GM12878 (cell line): ENCODE measurements around the gene PLOD2. TPM values are rescaled to one million over a fixed set of nuclear protein-coding genes. Genes with fewer than 3 reads are reported as not detected.

Source experiments
- ATAC-seq: fragments of 200-7000 bp; cut with Tn5 transposase; 3 replicates; pipeline ENCODE4 v1.9.1; 2020; ENCODE audit warnings: mild to moderate bottlenecking, moderate library complexity
- BruUV-seq: library from RNA; stranded (reverse); fragments of 400-500 nt; replicated peaks from 2 replicates; lab custom pipeline; 2021; lab: Mats Ljungman, UMichigan
- CTCF ChIA-PET: fragments of 300-600 bp; sonication (Branson Sonifier 250); formaldehyde crosslinking; extraction: SDS; loops from one replicate; lab custom pipeline; 2021; ENCODE audit warnings: inconsistent platforms; lab: Yijun Ruan, JAX
- POLR2A ChIA-PET: fragments of 350-600 bp; formaldehyde crosslinking; extraction: SDS; loops from one replicate; lab custom pipeline; 2021; ENCODE audit warnings: inconsistent platforms; lab: Charles Lee
- RAD21 ChIA-PET: fragments of 300-600 bp; sonication (Branson Sonifier 250); formaldehyde crosslinking; loops from one replicate; lab custom pipeline; 2023; ENCODE audit warnings: antibody characterized with exemption; ENCODE audit not compliant: unreplicated experiment; lab: Charles Lee
- SMC1A ChIA-PET: fragments of 300-600 bp; sonication (Branson Sonifier 250); formaldehyde crosslinking; loops from one replicate; lab custom pipeline; 2023; ENCODE audit not compliant: unreplicated experiment, uncharacterized antibody; lab: Charles Lee
- DNase-seq: peaks from one replicate; pipeline ENCODE4 v3.0.0-alpha.2; 2011; ENCODE audit warnings: low read depth, low spot score
- FAIRE-seq: peaks from 3 replicates; lab custom pipeline; 2011; peaks lifted over from hg19 to GRCh38; lab: Jason Lieb, UNC
- H2AFZ ChIP-seq: 2 replicates; pipeline ENCODE4 v1.6.0; 2011; ENCODE audit warnings: low read depth, low read length, control low read depth; ENCODE audit not compliant: control insufficient read depth
- H3K27ac ChIP-seq: 2 replicates; pipeline ENCODE4 v1.5.1; 2011; ENCODE audit warnings: control low read depth; ENCODE audit not compliant: control insufficient read depth, insufficient read depth
- H3K27me3 ChIP-seq, 2 experiments: replicated peaks in 1 of 2; 2 replicates each; pipeline versions ENCODE4 v1.6.0 to v1.6.1; 2011; ENCODE audit warnings: low read length in 1 of 2; ENCODE audit not compliant: control insufficient read depth in 2 of 2, insufficient read depth in 2 of 2
- H3K36me3 ChIP-seq, 2 experiments: 2 replicates each; pipeline ENCODE4 v1.5.1; 2011; ENCODE audit warnings: low read length in 1 of 2; ENCODE audit not compliant: control insufficient read depth in 2 of 2, insufficient read depth in 2 of 2
- H3K4me1 ChIP-seq: 2 replicates; pipeline ENCODE4 v1.6.1; 2011; ENCODE audit warnings: mild to moderate bottlenecking, low read length, moderate library complexity, mixed read lengths; ENCODE audit not compliant: control insufficient read depth, insufficient read depth
- H3K4me2 ChIP-seq: 2 replicates; pipeline ENCODE4 v1.6.0; 2011; ENCODE audit warnings: control low read depth; ENCODE audit not compliant: control insufficient read depth, insufficient read depth
- H3K4me3 ChIP-seq: fragments of 200-600 bp; sonication (generic); 2 replicates; pipeline ENCODE4 v1.5.1; 2016
- H3K79me2 ChIP-seq: 2 replicates; pipeline ENCODE4 v1.6.0; 2011; ENCODE audit warnings: low read length; ENCODE audit not compliant: control insufficient read depth, insufficient read depth
- H3K9ac ChIP-seq: 2 replicates; pipeline ENCODE4 v1.8.0; 2011; ENCODE audit warnings: low read length, control low read depth, mixed read lengths; ENCODE audit not compliant: control insufficient read depth, insufficient read depth
- H3K9me3 ChIP-seq: replicated peaks from 3 replicates; pipeline ENCODE4 v1.5.1; 2011; ENCODE audit warnings: mild to moderate bottlenecking, low read length; ENCODE audit not compliant: control insufficient read depth, insufficient read depth
- H4K20me1 ChIP-seq: 2 replicates; pipeline ENCODE4 v1.6.0; 2011; ENCODE audit not compliant: control insufficient read depth, insufficient read depth
- EZH2 ChIP-seq: IDR thresholded peaks from 2 replicates; pipeline ENCODE4 v1.6.1; 2012; ENCODE audit warnings: low read depth, mild to moderate bottlenecking, control low read depth, inconsistent platforms, low read length, borderline replicate concordance; ENCODE audit not compliant: control insufficient read depth
- HDGF ChIP-seq: fragments of 450-650 bp; IDR thresholded peaks from 2 replicates; pipeline ENCODE4 v1.6.1; 2016; ENCODE audit warnings: antibody characterized with exemption
- IRF4 ChIP-seq: IDR thresholded peaks from 2 replicates; pipeline ENCODE4 v1.6.1; 2011; ENCODE audit warnings: low read depth, low read length
- KDM1A ChIP-seq: fragments of 200-600 bp; sonication (generic); IDR thresholded peaks from 2 replicates; pipeline ENCODE4 v1.6.1; 2016; ENCODE audit warnings: borderline replicate concordance
- SIN3A ChIP-seq: IDR thresholded peaks from 2 replicates; pipeline ENCODE4 v1.6.1; 2012; ENCODE audit warnings: low read depth, low read length, improper control_type of control experiment
- SMAD5 ChIP-seq: IDR thresholded peaks from 2 replicates; pipeline ENCODE4 v1.6.1; 2016; ENCODE audit warnings: antibody characterized with exemption, low read depth
- YBX1 ChIP-seq: fragments of 450-650 bp; IDR thresholded peaks from 2 replicates; pipeline ENCODE4 v1.6.1; 2016; ENCODE audit warnings: antibody characterized with exemption
- ZBED1 ChIP-seq: IDR thresholded peaks from 2 replicates; pipeline ENCODE4 v1.6.1; 2016; ENCODE audit warnings: borderline replicate concordance
- in situ Hi-C: fragments of 300-500 bp; cut with MboI; formaldehyde crosslinking; loops from 9 replicates; pipeline ENCODE4 v1.14.3; 2018; ENCODE audit warnings: mixed read lengths
- intact Hi-C: fragments of 100-400 bp; cut with micrococcal nuclease; formaldehyde crosslinking; loops from one replicate; pipeline ENCODE4 v1.14.2; 2022; ENCODE audit not compliant: unreplicated experiment
- polyA plus RNA-seq, 11 experiments: library from polyadenylated mRNA; depleted of rRNA in 4 of 11; unstranded in 6 of 11; stranded (reverse) in 5 of 11; fragments of >200 nt; fragmentation: Nextera tagmentation in 4 of 11; fragmentation: Illumina TruSeq in 1 of 11; extraction: Ambion mirVana in 4 of 11; extraction: Trizol in 1 of 11; gene quantifications; 1 replicate in 1 of 11; 2 replicates in 10 of 11; pipeline versions ENCODE4 v1.2.1 to v1.2.3, GENCODE V29; 2011 to 2016; ENCODE audit warnings: inconsistent platforms in 2 of 11, missing spikeins in 2 of 11, low read depth in 1 of 11
- total RNA-seq, 4 experiments: library from RNA; depleted of rRNA in 3 of 4; stranded (reverse); fragments of >200 nt in 3 of 4; fragmentation: Illumina TruSeq in 1 of 4; extraction: Trizol in 1 of 4; gene quantifications; 2 replicates each; pipeline versions ENCODE4 v1.2.1 to v1.2.3, GENCODE V29; 2013 to 2021
- TF ChIP-seq, protein P1 (sequence below): IDR thresholded peaks from 2 replicates; pipeline ENCODE4 v1.6.1; 2012; ENCODE audit warnings: low read depth, low read length, improper control_type of control experiment
- TF ChIP-seq, protein P2 (sequence below): IDR thresholded peaks from 2 replicates; pipeline ENCODE4 v1.6.1; 2012; ENCODE audit warnings: low read length, inconsistent platforms
- TF ChIP-seq, protein P3 (sequence below): fragments of 450-650 bp; conservative IDR thresholded peaks from 2 replicates; pipeline ENCODE4 v1.6.1; 2017; ENCODE audit warnings: mild to moderate bottlenecking, moderate library complexity
- TF ChIP-seq, protein P4 (sequence below): fragments of 450-650 bp; IDR thresholded peaks from 2 replicates; pipeline ENCODE4 v1.6.1; 2017; ENCODE audit warnings: mild to moderate bottlenecking

The PLOD2 gene
- total and polyA plus RNA-seq, 10 of the 15 experiments (the other 5 are each of a cell fraction or from before 2014, with no cell fraction given), result 0.03 to 0.56 (median 0.33) TPM; not detected in 4

DNA sequence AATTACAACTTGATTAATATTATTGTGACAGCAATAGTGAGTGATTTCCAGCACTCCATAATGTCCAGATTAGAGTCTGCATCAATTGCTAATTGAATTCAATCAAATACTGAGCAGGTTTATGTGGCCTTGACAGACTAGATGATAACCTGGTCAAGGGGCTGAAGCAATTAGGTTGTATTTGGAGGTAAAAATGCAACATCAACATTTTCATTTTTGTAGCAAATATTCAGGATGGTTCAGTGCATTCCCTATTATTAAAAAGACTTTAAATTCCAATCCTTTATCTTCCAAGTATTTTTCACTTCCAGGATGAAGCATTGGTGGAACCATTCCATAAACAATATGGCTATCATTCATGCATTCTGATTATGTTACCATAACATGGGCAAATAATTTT is 120.4 kb downstream of the PLOD2 start:
- no TSS peak for BruUV-seq
- Histone ChIP-seq H3K4me3 (no peak overlapping the region), H3K4me1 (no peaks in the 10 kb centered on the region), H4K20me1 (no peaks in the 10 kb centered on the region), H3K27me3 (no peaks in the 10 kb centered on the region), H3K9me3 (no peaks in the 10 kb centered on the region; the same call in 2 of the 3 replicates), H3K9ac (no peak overlapping the region), H3K79me2 (no peaks in the 10 kb centered on the region), H3K36me3 (no peaks in the 10 kb centered on the region), H3K4me2 (no peak overlapping the region), H3K27ac (no peak overlapping the region), H2AFZ (no peak overlapping the region)
- DNase-seq, result no peak
- ChIA-PET RAD21 (no interaction called here), CTCF (no interaction called here), SMC1A (no interaction called here), POLR2A (no interaction called here)
- in situ Hi-C loops (no loop called here), intact Hi-C loops (no loop called here)
- TF ChIP-seq, protein P1, sequence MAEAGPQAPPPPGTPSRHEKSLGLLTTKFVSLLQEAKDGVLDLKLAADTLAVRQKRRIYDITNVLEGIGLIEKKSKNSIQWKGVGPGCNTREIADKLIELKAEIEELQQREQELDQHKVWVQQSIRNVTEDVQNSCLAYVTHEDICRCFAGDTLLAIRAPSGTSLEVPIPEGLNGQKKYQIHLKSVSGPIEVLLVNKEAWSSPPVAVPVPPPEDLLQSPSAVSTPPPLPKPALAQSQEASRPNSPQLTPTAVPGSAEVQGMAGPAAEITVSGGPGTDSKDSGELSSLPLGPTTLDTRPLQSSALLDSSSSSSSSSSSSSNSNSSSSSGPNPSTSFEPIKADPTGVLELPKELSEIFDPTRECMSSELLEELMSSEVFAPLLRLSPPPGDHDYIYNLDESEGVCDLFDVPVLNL, result no peak
- TF ChIP-seq, protein P2, sequence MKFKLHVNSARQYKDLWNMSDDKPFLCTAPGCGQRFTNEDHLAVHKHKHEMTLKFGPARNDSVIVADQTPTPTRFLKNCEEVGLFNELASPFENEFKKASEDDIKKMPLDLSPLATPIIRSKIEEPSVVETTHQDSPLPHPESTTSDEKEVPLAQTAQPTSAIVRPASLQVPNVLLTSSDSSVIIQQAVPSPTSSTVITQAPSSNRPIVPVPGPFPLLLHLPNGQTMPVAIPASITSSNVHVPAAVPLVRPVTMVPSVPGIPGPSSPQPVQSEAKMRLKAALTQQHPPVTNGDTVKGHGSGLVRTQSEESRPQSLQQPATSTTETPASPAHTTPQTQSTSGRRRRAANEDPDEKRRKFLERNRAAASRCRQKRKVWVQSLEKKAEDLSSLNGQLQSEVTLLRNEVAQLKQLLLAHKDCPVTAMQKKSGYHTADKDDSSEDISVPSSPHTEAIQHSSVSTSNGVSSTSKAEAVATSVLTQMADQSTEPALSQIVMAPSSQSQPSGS, result no peak
- TF ChIP-seq, protein P3, sequence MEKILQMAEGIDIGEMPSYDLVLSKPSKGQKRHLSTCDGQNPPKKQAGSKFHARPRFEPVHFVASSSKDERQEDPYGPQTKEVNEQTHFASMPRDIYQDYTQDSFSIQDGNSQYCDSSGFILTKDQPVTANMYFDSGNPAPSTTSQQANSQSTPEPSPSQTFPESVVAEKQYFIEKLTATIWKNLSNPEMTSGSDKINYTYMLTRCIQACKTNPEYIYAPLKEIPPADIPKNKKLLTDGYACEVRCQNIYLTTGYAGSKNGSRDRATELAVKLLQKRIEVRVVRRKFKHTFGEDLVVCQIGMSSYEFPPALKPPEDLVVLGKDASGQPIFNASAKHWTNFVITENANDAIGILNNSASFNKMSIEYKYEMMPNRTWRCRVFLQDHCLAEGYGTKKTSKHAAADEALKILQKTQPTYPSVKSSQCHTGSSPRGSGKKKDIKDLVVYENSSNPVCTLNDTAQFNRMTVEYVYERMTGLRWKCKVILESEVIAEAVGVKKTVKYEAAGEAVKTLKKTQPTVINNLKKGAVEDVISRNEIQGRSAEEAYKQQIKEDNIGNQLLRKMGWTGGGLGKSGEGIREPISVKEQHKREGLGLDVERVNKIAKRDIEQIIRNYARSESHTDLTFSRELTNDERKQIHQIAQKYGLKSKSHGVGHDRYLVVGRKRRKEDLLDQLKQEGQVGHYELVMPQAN, result no peak
- no peak for TF ChIP-seq SMAD5
- TF ChIP-seq YBX1, result no peak
- no peak for TF ChIP-seq IRF4
- no peak for TF ChIP-seq KDM1A
- TF ChIP-seq EZH2, result no peak
- TF ChIP-seq HDGF, result no peak
- no peak for TF ChIP-seq ZBED1
- TF ChIP-seq, protein P4, sequence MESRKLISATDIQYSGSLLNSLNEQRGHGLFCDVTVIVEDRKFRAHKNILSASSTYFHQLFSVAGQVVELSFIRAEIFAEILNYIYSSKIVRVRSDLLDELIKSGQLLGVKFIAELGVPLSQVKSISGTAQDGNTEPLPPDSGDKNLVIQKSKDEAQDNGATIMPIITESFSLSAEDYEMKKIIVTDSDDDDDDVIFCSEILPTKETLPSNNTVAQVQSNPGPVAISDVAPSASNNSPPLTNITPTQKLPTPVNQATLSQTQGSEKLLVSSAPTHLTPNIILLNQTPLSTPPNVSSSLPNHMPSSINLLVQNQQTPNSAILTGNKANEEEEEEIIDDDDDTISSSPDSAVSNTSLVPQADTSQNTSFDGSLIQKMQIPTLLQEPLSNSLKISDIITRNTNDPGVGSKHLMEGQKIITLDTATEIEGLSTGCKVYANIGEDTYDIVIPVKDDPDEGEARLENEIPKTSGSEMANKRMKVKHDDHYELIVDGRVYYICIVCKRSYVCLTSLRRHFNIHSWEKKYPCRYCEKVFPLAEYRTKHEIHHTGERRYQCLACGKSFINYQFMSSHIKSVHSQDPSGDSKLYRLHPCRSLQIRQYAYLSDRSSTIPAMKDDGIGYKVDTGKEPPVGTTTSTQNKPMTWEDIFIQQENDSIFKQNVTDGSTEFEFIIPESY, result no peak
- no peak for TF ChIP-seq SIN3A
- FAIRE-seq, result no peak
- ATAC-seq, result no peak
